ENCODE measurements around the gene SLC35A5.

SLC35A5 gene

GRCh38 chr3:112629425-112629824 lies 67.6 kb downstream of the SLC35A5 start:
- DNase-seq = peak; percentile 29

GRCh38 chr3:112631257-112631656 lies 69.4 kb downstream of the SLC35A5 start:
- DNase-seq = no peak

GRCh38 chr3:112632596-112632995 lies 70.8 kb downstream of the SLC35A5 start:
- no peak for DNase-seq

- DNase-seq = no peak
Measured at GRCh38 chr3:112633191-112633590, 71.3 kb downstream of the SLC35A5 start.

- DNase-seq = no peak
Measured at GRCh38 chr3:112633757-112634156, 71.9 kb downstream of the SLC35A5 start.

- no peak for DNase-seq
Measured at GRCh38 chr3:112634786-112635541, 73.1 kb downstream of the SLC35A5 start.

Data from stimulated activated CD4-positive, alpha-beta T cell treated with anti-CD3 and anti-CD28 coated beads, Interleukin-4, amount 100 ng/mL, for 24 hours (primary cell).